Nephron (organoid): ENCODE measurements around the gene ZNF418.
"Not testable (repeated sequence)": the region's sequence is repeated elsewhere in the genome, so short reads cannot be mapped to it uniquely, and the experiment has no call there.

Experiments used
- H3K27ac Mint-ChIP-seq, 3 experiments: 2 replicates each; pipeline ENCODE4 v1.8.0; 2020; ENCODE audit warnings: mixed read lengths in 3 of 3, mild to moderate bottlenecking in 2 of 3, moderate library complexity in 1 of 3
- H3K27me3 Mint-ChIP-seq: 2 replicates; pipeline ENCODE4 v1.8.0; 2021; ENCODE audit warnings: low read depth, mild to moderate bottlenecking, moderate library complexity, mixed read lengths
- H3K36me3 Mint-ChIP-seq: 2 replicates; pipeline ENCODE4 v1.8.0; 2020; ENCODE audit warnings: low read depth, mixed read lengths
- H3K4me1 Mint-ChIP-seq: 2 replicates; pipeline ENCODE4 v1.8.0; 2020; ENCODE audit warnings: mixed read lengths
- H3K4me3 Mint-ChIP-seq, 3 experiments: 2 replicates each; pipeline ENCODE4 v1.8.0; 2020; ENCODE audit warnings: mild to moderate bottlenecking in 3 of 3, mixed read lengths in 3 of 3, moderate library complexity in 2 of 3
- H3K9me3 Mint-ChIP-seq: 2 replicates; pipeline ENCODE4 v1.8.0; 2020; ENCODE audit warnings: mixed read lengths
- CTCF ChIP-seq, 3 experiments: fragments of 200-600 bp; sonication (generic); IDR thresholded peaks; one replicate each; pipeline ENCODE4 v1.5.0; 2021; ENCODE audit warnings: antibody characterized with exemption in 3 of 3; ENCODE audit not compliant: unreplicated experiment in 3 of 3

Gene ZNF418

GRCh38 chr19:57941593-57941992, 6.4 kb upstream of the ZNF418 start:
- Mint-ChIP-seq H3K4me3 (no peak overlapping the region), H3K36me3 (peaks cover 98% of the 10 kb centered on the region), H3K27ac (no peak overlapping the region), H3K27me3 (no peaks in the 10 kb centered on the region), H3K4me1 (peaks cover 5% of the 10 kb centered on the region), H3K9me3 (peaks cover 75% of the 10 kb centered on the region)
- no peak for TF ChIP-seq CTCF (IDR thresholded peaks at IDR 0.05; ENCODE audit: unreplicated experiment in 3 of 3)

DNA sequence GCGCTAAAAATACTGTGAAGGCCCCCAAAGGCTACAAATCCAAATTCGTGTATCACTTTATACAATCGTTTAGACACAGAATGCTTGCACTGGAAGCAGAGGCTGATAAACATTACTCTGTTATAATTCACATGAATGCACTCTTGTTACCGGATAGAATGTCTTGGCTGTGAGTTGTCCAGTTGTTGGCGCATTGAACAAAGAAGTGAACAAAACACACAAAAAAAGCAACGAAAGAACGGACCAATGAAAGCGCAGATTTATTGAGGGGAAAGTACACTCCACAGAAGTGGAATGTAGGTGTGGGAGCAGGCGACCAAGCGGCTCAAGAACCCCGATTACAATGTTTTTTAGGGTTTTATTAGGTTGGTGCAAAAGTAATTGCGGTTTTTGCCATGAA, 529 bp upstream of the ZNF418 start:
- Mint-ChIP-seq H3K27me3 (no peaks in the 10 kb centered on the region), H3K4me1 (peaks cover 11% of the 10 kb centered on the region), H3K9me3 (peaks cover 71% of the 10 kb centered on the region), H3K27ac (no peak overlapping the region), H3K4me3 (peak overlapping the region; percentile 97 to 100 (median 98)), H3K36me3 (peaks cover 98% of the 10 kb centered on the region)
- TF ChIP-seq CTCF (IDR thresholded peaks at IDR 0.05; ENCODE audit: unreplicated experiment in 3 of 3): no peak

GRCh38 chr19:57927587-57927986, 7.6 kb downstream of the ZNF418 start:
- Mint-ChIP-seq H3K4me3 (no peak overlapping the region), H3K9me3 (peaks cover 75% of the 10 kb centered on the region), H3K27me3 (no peaks in the 10 kb centered on the region)

DNA sequence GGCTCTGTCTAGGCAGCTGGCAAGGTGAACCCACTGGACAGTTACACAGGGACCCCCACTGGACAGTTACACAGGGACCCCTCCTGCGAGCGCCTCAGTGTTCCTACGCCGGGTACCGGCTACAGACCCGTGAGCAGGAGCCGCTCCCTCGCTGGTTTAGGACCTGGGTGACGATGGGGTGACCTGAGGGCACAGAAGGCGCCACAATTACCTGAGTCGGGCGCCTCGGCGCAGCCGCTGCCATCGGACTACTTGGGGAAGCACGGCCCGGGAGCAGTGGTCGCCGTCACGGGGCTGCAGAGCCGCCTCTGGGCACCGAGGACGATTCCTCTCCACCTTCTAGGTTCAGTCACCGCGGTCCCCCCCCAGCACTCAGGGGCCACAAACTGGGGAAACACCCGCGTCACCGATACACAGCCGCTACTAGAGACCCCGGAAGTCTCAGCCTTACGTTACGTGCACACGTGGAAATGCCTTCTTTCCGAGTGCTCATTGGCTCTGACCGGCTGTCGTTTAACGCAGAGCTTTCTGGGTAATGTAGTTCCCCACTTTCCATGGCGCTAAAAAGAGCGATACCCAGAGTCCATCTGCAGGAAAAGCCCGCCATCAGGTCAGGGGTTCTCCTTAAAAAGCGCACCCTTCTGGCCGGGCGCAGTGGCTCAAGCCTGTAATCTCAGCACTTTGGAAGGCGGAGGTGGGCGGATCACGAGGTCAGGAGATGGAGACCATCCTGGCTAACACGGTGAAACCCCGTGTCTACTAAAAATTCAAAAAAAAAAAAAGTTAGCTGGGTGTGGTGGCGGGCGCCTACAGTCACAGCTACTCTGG, 18.8 kb downstream of the ZNF418 start, which contains the start of gene ZNF417:
ZNF417 (minus strand) TSS at position 425 of the 828 bp plus-strand sequence; CDS start at position 244, 181 bp downstream.
- Mint-ChIP-seq H3K27ac (peak within 1 kb of the TSS; percentile 89 to 96 (median 92)), H3K9me3 (peaks cover 52% of the 10 kb centered on the region), H3K36me3 (peaks cover 92% of the 10 kb centered on the region), H3K4me3 (peak within 1 kb of the TSS; percentile 96 to 97 (median 96)), H3K4me1 (peaks cover 15% of the 10 kb centered on the region)
- TF ChIP-seq CTCF (IDR thresholded peaks at IDR 0.05; ENCODE audit: unreplicated experiment in 3 of 3): peak in 1 of 3 experiments; percentile 34
- H3K27me3 Mint-ChIP-seq: not testable (repeated sequence)

More at GRCh38 chr19:57927587-57927986, 7.6 kb downstream of the ZNF418 start:
- Mint-ChIP-seq H3K4me1 (no peaks in the 10 kb centered on the region), H3K36me3 (peaks cover 100% of the 10 kb centered on the region), H3K27ac (no peak overlapping the region)
- no peak for TF ChIP-seq CTCF (IDR thresholded peaks at IDR 0.05; ENCODE audit: unreplicated experiment in 3 of 3)

GRCh38 chr19:57914531-57914930, 20.7 kb downstream of the ZNF418 start:
- Mint-ChIP-seq H3K4me1 (peaks cover 15% of the 10 kb centered on the region), H3K4me3 (peak overlapping the region; percentile 96 to 97 (median 96)), H3K9me3 (peaks cover 50% of the 10 kb centered on the region), H3K36me3 (peaks cover 90% of the 10 kb centered on the region), H3K27ac (no peak overlapping the region), H3K27me3 (peaks cover under 1% of the 10 kb centered on the region)
- no peak for TF ChIP-seq CTCF (IDR thresholded peaks at IDR 0.05; ENCODE audit: unreplicated experiment in 3 of 3)
